ENCODE data around the gene LIME1.

- no peak for TF ChIP-seq CTCF (IDR thresholded peaks at IDR 0.05)
- TF ChIP-seq POLR2A (IDR thresholded peaks at IDR 0.05) = no peak
- no peak for TF ChIP-seq EP300 (IDR thresholded peaks at IDR 0.05)
Measured at GRCh38 chr20:63742381-63743024, 6.0 kb downstream of the LIME1 start.
